Right lung (tissue), 5 donors: ENCODE measurements around the gene PITPNC1. TPM values are rescaled to one million over a fixed set of nuclear protein-coding genes. Genes with fewer than 3 reads are reported as not detected.

Experiments
- DNase-seq, 2 donors: peaks; one replicate each; pipeline ENCODE4 v3.0.0-alpha.2; 2013
- polyA plus RNA-seq, 5 donors: library from polyadenylated mRNA; unstranded; fragments of 120-200 nt; gene quantifications; one replicate each; pipeline versions ENCODE4 v1.2.1 to v1.2.3, GENCODE V29; 2013; ENCODE audit warnings: inconsistent platforms in 1 of 5, low replicate concordance in 1 of 5; ENCODE audit not compliant: insufficient read length in 5 of 5, insufficient read depth in 1 of 5

Gene PITPNC1
- polyA plus RNA-seq, 5 donors: 9.1 to 12.0 (median 10.1) TPM

GRCh38 chr17:67431249-67432015 lies 54.4 kb downstream of the PITPNC1 start:
- DNase-seq: no peak

- DNase-seq: no peak
Observed at GRCh38 chr17:67433248-67433924, 56.3 kb downstream of the PITPNC1 start.

DNA sequence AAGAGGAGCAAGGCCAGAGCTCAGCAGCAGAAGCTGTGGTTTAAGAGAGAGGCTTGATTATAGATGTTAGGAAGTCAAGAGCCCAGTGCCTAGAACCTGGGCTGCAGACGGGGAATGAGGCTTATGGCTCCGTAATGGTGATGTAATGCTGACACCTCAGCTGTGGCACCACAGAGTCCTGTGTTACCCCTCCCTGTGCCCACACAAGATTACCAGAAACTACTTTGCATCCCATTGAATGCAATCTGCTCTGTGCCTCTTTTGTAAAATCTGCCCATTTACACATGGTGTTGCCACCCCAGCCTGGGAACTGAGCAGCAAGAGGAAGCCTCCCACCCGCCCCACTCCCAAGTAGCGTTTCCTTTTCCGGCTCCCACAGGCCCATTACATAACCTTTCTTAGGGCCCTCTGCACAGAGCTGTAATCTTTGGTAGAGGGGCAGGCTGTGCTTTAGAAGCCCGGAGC lies 57.0 kb downstream of the PITPNC1 start:
- DNase-seq: no peak

GRCh38 chr17:67435122-67435521 lies 58.0 kb downstream of the PITPNC1 start:
- DNase-seq: no peak

GRCh38 chr17:67435786-67436185 lies 58.7 kb downstream of the PITPNC1 start:
- no peak for DNase-seq

- DNase-seq: no peak
Observed at GRCh38 chr17:67436233-67436632, 59.2 kb downstream of the PITPNC1 start.

DNA sequence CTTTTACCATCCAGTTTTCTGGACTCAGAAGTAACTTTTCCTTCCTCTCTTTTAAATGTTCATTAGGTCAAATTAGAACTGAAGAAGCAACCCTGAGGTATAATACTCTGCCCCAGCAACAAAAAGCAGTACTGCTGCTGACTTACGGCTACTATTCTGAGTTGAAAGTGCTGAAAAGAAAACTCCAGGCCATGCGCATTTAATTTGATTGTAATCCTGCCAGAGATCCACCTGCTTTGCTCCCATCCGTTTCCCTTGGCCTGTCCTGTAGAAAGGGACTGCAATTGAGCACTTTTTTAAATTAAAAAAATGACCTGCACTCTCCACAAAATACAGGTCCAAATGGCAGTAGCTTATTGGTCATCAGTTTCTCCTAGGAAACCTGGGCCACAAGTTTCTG lies 61.6 kb downstream of the PITPNC1 start:
- no peak for DNase-seq

DNA sequence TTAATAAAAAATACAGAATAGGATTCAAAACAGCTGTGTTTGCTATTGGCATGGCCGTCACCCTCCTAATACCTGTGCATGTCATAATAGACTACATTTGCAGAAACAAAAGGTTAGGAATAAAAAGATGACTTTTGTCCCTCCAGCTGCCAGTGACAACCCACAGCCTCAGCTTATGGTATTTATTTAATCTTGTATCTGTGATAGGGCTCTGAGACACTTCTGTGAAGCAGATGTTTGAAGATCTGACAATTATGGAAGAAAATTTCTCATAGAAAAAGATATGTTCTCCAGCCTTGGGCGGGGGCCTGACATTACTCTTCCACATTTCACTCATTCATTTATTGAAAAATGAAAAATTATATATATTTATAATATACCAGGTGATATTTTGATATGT lies 62.2 kb downstream of the PITPNC1 start:
- no peak for DNase-seq

- no peak for DNase-seq
Observed at GRCh38 chr17:67440277-67441051, 63.4 kb downstream of the PITPNC1 start.

DNA sequence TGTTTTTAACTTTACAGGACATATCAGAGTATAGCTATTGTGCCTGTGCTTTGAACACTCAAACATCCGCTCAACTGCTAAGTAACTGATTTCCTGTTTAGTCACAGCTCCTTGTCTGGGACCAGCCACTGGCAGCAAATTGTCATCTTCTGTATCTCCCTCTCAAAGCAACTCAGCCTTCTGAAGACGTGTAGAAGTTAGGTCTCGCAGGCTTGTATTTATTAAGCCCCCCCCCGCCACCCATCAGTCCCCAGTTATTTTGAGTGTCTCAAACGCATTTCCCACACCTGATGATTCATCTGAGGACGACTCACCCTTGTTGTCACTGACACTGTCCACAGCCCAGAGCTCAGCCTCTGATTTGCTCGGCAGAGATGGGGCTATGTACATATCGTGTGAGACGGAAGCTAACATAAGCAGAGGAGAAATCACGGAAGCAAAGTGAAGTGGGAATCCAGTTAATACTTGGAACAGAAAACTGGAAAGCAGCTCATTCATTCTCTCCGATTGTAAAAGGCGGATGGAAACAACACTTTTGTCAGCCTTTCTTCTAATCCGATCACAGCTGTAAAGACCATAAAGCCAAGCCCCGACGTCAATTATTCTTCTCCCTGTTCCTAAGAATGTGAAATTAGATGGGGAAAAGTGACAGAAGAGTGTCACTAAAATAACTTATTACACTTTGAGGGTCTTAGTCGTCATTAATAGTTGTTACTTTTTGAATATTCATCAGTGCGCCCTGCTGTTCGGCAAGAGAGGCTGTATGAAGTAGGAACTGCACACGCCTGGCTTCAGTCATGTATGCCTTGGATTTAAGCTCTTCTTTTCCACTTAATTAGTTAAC lies 64.2 kb downstream of the PITPNC1 start:
- DNase-seq: peak in 1 of 2 donors; percentile 7

- DNase-seq: no peak
Observed at GRCh38 chr17:67441896-67442219, 64.8 kb downstream of the PITPNC1 start.

GRCh38 chr17:67442787-67443624 lies 65.9 kb downstream of the PITPNC1 start:
- peak in 1 of 2 donors; percentile 9 for DNase-seq

DNA sequence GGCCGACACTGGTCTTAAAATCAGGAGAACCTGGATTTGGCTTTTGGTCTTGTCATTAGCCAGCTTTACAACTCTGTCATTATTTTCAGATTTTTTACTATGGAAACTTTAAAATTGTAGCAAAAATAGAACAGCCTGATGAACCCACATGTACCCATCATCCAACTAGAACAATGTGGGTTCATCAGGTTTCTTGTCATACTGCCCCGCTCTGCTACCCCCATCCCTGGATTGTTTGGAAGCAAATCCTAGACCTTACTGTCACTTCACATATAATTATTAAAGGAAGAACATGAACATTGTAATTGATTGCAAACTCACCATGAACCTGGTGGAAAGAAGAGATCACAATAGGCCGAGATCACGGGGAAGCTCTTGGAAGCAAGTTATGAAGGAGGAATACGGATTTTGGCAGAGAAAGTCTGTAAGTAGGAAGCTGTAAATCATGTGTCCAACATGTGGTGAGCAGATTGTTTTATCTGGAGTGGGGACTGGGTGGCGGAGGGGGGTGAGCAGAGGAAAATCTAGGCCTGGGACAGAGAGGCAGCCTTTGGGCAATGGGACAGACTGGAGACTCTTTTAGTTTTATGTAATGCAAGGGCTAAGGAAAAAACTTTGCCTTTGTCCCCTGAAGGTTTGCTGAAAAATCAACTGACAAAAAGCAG lies 67.0 kb downstream of the PITPNC1 start:
- peak in 1 of 2 donors; percentile 19 for DNase-seq

GRCh38 chr17:67448449-67448848 lies 71.4 kb downstream of the PITPNC1 start:
- DNase-seq: no peak

- no peak for DNase-seq
Observed at GRCh38 chr17:67449065-67449464, 72.0 kb downstream of the PITPNC1 start.

- no peak for DNase-seq
Observed at GRCh38 chr17:67449845-67450755, 73.0 kb downstream of the PITPNC1 start.

DNA sequence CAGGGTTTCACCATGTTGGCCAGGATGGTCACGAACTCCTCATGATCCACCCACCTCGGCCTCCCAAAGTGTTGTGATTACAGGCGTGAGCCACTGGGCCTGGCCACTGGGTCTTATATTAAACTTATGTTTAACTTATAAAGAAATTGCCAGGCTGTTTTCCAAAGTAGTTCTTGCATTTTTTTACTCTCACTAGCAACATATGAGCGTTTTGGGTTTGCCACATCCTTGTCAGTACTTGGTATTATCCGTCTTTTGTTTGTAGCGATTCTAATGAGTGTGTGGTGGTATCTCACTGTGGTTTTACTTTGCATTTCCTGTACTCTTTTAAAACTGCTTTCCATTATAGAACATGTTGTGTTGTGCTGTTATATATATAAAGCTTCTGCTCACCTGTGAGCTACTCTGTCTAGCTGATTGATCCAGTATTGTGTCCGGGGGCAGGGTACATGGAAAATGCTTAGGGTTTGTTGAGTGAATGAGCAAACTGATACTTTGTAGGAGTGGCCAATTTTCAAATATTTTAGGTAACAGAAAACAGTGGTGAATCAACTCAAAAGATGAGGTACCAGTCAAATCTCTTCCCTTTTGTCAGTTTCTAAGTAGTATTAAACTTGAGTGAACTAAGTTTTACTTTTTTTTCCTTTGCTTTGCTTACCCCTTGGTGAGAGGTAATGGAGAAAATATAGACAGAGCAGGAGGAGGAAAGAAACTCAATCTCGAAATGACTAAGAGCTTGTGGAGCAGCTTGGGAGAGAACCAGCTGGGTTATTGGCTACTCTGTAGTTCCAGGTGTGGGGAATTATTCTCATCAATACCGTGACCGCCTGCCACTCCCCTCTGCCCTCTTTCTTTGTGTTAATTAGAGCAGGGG lies 75.8 kb downstream of the PITPNC1 start:
- DNase-seq: no peak

DNA sequence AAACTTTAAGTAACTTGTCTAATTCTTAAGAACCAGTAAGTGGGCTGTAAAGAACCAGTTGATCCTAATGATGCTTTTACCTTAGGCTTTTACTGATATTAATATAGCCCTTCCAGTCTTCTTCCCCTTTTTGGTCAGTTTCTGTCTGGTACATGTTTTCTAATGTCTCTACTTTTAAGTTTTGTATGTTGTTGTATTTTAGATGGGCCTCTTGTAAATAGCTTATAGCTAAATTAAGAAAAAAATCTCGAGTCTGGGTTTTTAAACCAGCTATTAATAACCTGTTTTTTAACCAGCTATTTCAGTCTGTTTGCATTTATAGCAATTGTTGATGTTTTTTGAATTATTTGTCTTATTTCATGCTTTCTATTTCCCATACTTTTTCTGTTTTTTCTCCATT lies 79.0 kb downstream of the PITPNC1 start:
- DNase-seq: no peak
